Epithelial cell of esophagus (primary cell): ENCODE data around the gene ESR1.

ENCODE experiments used
- DNase-seq: peaks from one replicate; pipeline ENCODE4 v3.0.0; 2010; ENCODE audit warnings: low read depth
- H3K4me3 ChIP-seq: 2 replicates; pipeline ENCODE4 v1.5.1; 2011; ENCODE audit warnings: mild to moderate bottlenecking, low read length, control low read depth
- CTCF ChIP-seq: IDR thresholded peaks from 2 replicates; pipeline ENCODE4 v1.5.1; 2011; ENCODE audit warnings: low read depth, mild to moderate bottlenecking, low read length, control low read depth, inconsistent platforms; ENCODE audit not compliant: insufficient read depth; ENCODE audit errors: missing control alignments

ESR1 gene

GRCh38 chr6:151940307-151940706 is 132.8 kb downstream of the ESR1 start:
- DNase-seq, result peak; percentile 75
- no peak overlapping the region for H3K4me3 ChIP-seq
- no peak for TF ChIP-seq CTCF

- TF ChIP-seq CTCF, result no peak
- DNase-seq, result no peak
- no peak overlapping the region for H3K4me3 ChIP-seq
Observed at GRCh38 chr6:151948002-151948743, 140.7 kb downstream of the ESR1 start.

GRCh38 chr6:151958332-151958731 is 150.8 kb downstream of the ESR1 start:
- DNase-seq, result peak; percentile 82
- no peak for TF ChIP-seq CTCF
- no peak overlapping the region for H3K4me3 ChIP-seq

GRCh38 chr6:151959086-151959485 is 151.6 kb downstream of the ESR1 start:
- TF ChIP-seq CTCF, result no peak

GRCh38 chr6:151961809-151962208 is 154.3 kb downstream of the ESR1 start:
- no peak for TF ChIP-seq CTCF
- no peak overlapping the region for H3K4me3 ChIP-seq
- DNase-seq, result peak; percentile 45

More at GRCh38 chr6:151959086-151959485, 151.6 kb downstream of the ESR1 start:
- DNase-seq, result no peak
- no peak overlapping the region for H3K4me3 ChIP-seq

GRCh38 chr6:151962246-151962846 is 154.9 kb downstream of the ESR1 start:
- DNase-seq, result no peak
- no peak for TF ChIP-seq CTCF

More at GRCh38 chr6:151962246-151962846, 154.9 kb downstream of the ESR1 start:
- H3K4me3 ChIP-seq, result no peak overlapping the region
